ENCODE measurements around the gene TLE1.

The TLE1 gene

GRCh38 chr9:81559709-81560108 is 129.6 kb downstream of the TLE1 start:
- no peak for TF ChIP-seq ZFX (IDR thresholded peaks at IDR 0.05)
- TF ChIP-seq CTCF (conservative IDR thresholded peaks at IDR 0.05) = no peak
- no peak overlapping the region for H3K27ac ChIP-seq

- H3K27ac ChIP-seq = peak overlapping the region; percentile 51; the same call in 1 of the 2 replicates
- TF ChIP-seq CTCF (conservative IDR thresholded peaks at IDR 0.05) (no peak), ZFX (IDR thresholded peaks at IDR 0.05) (no peak)
Observed at GRCh38 chr9:81559197-81559596, 130.2 kb downstream of the TLE1 start.

GRCh38 chr9:81558091-81558830 is 131.1 kb downstream of the TLE1 start:
- H3K27ac ChIP-seq = peak overlapping the region; percentile 51
- TF ChIP-seq CTCF (conservative IDR thresholded peaks at IDR 0.05) = no peak; the same call in 1 of the 2 replicates
- TF ChIP-seq ZFX (IDR thresholded peaks at IDR 0.05) = no peak

- H3K27ac ChIP-seq = no peak overlapping the region; the same call in 1 of the 2 replicates
- TF ChIP-seq ZFX (IDR thresholded peaks at IDR 0.05) (no peak), CTCF (conservative IDR thresholded peaks at IDR 0.05) (no peak)
Observed at GRCh38 chr9:81557452-81558090, 131.8 kb downstream of the TLE1 start.

- TF ChIP-seq CTCF (conservative IDR thresholded peaks at IDR 0.05) = no peak
- H3K27ac ChIP-seq = no peak overlapping the region
Observed at GRCh38 chr9:81556923-81557322, 132.4 kb downstream of the TLE1 start.

- TF ChIP-seq CTCF (conservative IDR thresholded peaks at IDR 0.05) (no peak), ZFX (IDR thresholded peaks at IDR 0.05) (no peak)
- H3K27ac ChIP-seq = no peak overlapping the region
Observed at GRCh38 chr9:81552581-81552991, 136.8 kb downstream of the TLE1 start.

- H3K27ac ChIP-seq = peak overlapping the region; percentile 76; the same call in 1 of the 2 replicates
- no peak for TF ChIP-seq ZFX (IDR thresholded peaks at IDR 0.05)
- no peak for TF ChIP-seq CTCF (conservative IDR thresholded peaks at IDR 0.05)
Observed at GRCh38 chr9:81550207-81550583, 139.2 kb downstream of the TLE1 start.
